SK-N-SH treated with all-trans-retinoic acid at 6 μM for 48 hours (cell line): ENCODE measurements around the gene NFIA.
A peak's percentile ranks its signal among the peaks of the same experiment; 100 is the strongest.

Experiments used
- ATAC-seq: fragments of 200-7000 bp; cut with Tn5 transposase; 3 replicates; pipeline ENCODE4 v1.9.1; 2020; ENCODE audit warnings: mild to moderate bottlenecking, moderate library complexity
- BACH2 ChIP-seq: fragments of 250-450 bp; sonication (Bioruptor Pico); IDR thresholded peaks from 2 replicates; pipeline ENCODE4 v1.9.0; 2021; ENCODE audit warnings: mild to moderate bottlenecking, borderline replicate concordance
- CSDC2 ChIP-seq: fragments of 250-450 bp; sonication (Bioruptor Pico); IDR thresholded peaks from 2 replicates; pipeline ENCODE4 v1.5.0; 2020; ENCODE audit warnings: mild to moderate bottlenecking, moderate library complexity
- ESRRG ChIP-seq: fragments of 250-450 bp; sonication (Bioruptor Pico); IDR thresholded peaks from 2 replicates; pipeline ENCODE4 v1.6.1; 2021; ENCODE audit warnings: mild to moderate bottlenecking
- GLIS3 ChIP-seq: fragments of 250-450 bp; sonication (Bioruptor Pico); IDR thresholded peaks from 2 replicates; pipeline ENCODE4 v1.5.0; 2020; ENCODE audit warnings: mild to moderate bottlenecking, moderate library complexity
- ISL1 ChIP-seq: fragments of 250-450 bp; sonication (Bioruptor Pico); IDR thresholded peaks from 2 replicates; pipeline ENCODE4 v2.1.2; 2022; ENCODE audit warnings: mild to moderate bottlenecking, moderate library complexity
- RARB ChIP-seq: fragments of 250-450 bp; sonication (Bioruptor Pico); IDR thresholded peaks from 2 replicates; pipeline ENCODE4 v1.8.0; 2021; ENCODE audit warnings: mild to moderate bottlenecking, moderate library complexity
- SNAI2 ChIP-seq: fragments of 250-450 bp; sonication (Bioruptor Pico); IDR thresholded peaks from 2 replicates; pipeline ENCODE4 v1.5.0; 2020; ENCODE audit warnings: mild to moderate bottlenecking, moderate library complexity
- TCF4 ChIP-seq: fragments of 250-450 bp; sonication (Bioruptor Pico); IDR thresholded peaks from 2 replicates; pipeline ENCODE4 v1.8.0; 2021; ENCODE audit warnings: mild to moderate bottlenecking, moderate library complexity, borderline replicate concordance
- TOX ChIP-seq: fragments of 250-450 bp; sonication (Bioruptor Pico); IDR thresholded peaks from 2 replicates; pipeline ENCODE4 v1.8.0; 2021; ENCODE audit warnings: mild to moderate bottlenecking, moderate library complexity, borderline replicate concordance
- ZFP3 ChIP-seq: fragments of 250-450 bp; sonication (Bioruptor Pico); IDR thresholded peaks from 2 replicates; pipeline ENCODE4 v1.5.0; 2020; ENCODE audit warnings: mild to moderate bottlenecking, moderate library complexity
- ZFP30 ChIP-seq: fragments of 450-650 bp; formaldehyde crosslinking; IDR thresholded peaks from 2 replicates; pipeline ENCODE4 v1.5.0; 2022; ENCODE audit warnings: mild to moderate bottlenecking, moderate library complexity
- ZNF565 ChIP-seq: fragments of 450-650 bp; formaldehyde crosslinking; conservative IDR thresholded peaks from 2 replicates; pipeline ENCODE4 v1.5.0; 2020; ENCODE audit warnings: low read depth, mild to moderate bottlenecking, moderate library complexity
- TF ChIP-seq, protein P1 (sequence below): fragments of 250-450 bp; sonication (Bioruptor Pico); IDR thresholded peaks from 2 replicates; pipeline ENCODE4 v1.5.1; 2020; ENCODE audit warnings: low read depth, mild to moderate bottlenecking, moderate library complexity
- TF ChIP-seq, protein P2 (sequence below): fragments of 250-450 bp; sonication (Bioruptor Pico); IDR thresholded peaks from 2 replicates; pipeline ENCODE4 v1.8.0; 2021; ENCODE audit warnings: low read depth, mild to moderate bottlenecking, moderate library complexity, borderline replicate concordance
- TF ChIP-seq, protein P3 (sequence below): fragments of 250-450 bp; sonication (Bioruptor Pico); IDR thresholded peaks from 2 replicates; pipeline ENCODE4 v1.5.1; 2021; ENCODE audit warnings: mild to moderate bottlenecking, moderate library complexity
- TF ChIP-seq, protein P4 (sequence below): fragments of 250-450 bp; sonication (Bioruptor Pico); IDR thresholded peaks from 2 replicates; pipeline ENCODE4 v1.5.0; 2020; ENCODE audit warnings: mild to moderate bottlenecking, moderate library complexity

Gene NFIA

DNA sequence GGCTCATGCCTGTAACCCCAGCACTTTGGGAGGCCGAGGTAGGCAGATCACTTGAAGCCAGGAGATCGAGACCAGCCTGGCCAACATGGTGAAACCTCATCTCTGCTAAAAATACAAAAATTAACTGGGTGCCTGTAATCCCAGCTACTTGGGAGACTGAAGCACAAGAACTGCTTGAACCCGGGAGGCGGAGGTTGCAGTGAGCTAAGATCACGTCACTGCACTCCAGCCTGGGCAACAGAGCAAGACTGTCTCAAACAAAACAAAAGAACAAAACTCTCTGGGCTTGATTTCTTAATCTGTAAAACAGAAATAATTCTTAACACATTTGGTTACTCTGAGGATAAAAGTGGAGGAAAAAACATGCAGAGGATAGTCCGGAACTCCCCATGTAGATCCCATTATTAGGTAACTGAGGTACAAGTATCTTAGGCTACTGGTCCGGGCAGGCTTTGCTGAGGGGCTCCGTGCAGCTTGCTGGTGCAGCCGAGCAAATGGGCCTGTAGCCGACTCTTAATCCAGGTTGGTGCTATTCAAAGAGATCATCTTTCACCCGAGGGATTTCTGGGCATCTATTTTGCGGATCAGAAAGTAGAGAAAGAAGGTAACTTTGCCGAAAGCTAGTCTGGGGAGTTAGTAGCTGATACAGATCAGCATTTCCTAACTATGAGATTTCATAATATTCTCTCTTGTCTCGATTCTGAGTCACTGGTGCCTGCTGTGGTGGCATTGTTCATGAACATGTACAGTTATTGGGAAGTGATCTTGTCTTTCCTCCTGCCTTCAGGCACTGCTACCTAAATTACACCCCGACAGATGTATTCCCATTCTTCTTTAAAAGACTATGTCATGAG is 56.8 kb downstream of the NFIA start:
- ATAC-seq = peak; percentile 83
- TF ChIP-seq TOX (CRISPR knock-in tag) (no peak), ISL1 (CRISPR knock-in tag) (peak; percentile 33; the same call in 1 of the 2 replicates)

DNA sequence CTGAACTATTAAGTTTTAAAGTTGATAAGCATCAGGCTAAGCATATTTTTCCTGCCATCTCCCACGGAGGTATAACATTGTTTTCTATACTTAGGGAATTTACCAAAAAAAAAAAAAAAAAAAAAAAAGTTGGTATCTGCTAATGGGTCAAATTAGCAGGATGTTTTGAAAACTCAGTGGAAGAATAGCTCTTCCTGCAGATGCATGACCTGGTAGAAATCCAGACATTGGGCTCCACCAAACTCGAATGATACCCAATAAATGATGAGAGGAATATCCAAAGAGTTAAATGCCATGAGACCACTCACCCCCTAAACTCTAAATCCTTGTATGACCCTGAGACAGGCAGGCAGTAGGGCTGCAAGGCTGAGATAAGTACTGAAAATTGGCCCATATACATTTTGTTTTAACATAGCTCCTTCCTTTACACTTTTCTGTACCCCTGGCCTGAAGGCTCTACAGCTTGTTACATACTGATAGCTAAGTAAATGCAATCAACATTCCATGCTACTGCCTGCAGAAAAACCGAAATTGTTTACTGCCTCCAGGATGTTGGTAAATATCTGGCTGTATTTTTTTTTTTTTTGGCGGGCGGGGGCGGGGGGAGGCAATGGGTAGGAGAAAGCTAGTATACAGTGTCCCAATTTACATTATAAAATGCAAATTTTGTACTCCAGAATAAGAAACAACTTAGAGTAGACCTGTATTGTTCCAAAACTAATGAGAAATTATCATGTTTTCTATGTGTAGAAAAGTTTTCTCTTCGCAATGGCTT is 57.6 kb downstream of the NFIA start:
- TF ChIP-seq TOX (CRISPR knock-in tag) (no peak), GLIS3 (CRISPR knock-in tag) (no peak), CSDC2 (CRISPR knock-in tag) (no peak), SNAI2 (no peak), ZFP3 (no peak), ESRRG (no peak), ZFP30 (CRISPR knock-in tag) (no peak), RARB (CRISPR knock-in tag) (no peak), TCF4 (no peak), BACH2 (CRISPR knock-in tag) (no peak)
- TF ChIP-seq, protein P1, sequence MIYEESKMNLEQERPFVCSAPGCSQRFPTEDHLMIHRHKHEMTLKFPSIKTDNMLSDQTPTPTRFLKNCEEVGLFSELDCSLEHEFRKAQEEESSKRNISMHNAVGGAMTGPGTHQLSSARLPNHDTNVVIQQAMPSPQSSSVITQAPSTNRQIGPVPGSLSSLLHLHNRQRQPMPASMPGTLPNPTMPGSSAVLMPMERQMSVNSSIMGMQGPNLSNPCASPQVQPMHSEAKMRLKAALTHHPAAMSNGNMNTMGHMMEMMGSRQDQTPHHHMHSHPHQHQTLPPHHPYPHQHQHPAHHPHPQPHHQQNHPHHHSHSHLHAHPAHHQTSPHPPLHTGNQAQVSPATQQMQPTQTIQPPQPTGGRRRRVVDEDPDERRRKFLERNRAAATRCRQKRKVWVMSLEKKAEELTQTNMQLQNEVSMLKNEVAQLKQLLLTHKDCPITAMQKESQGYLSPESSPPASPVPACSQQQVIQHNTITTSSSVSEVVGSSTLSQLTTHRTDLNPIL (CRISPR knock-in tag) = no peak
- TF ChIP-seq, protein P2, sequence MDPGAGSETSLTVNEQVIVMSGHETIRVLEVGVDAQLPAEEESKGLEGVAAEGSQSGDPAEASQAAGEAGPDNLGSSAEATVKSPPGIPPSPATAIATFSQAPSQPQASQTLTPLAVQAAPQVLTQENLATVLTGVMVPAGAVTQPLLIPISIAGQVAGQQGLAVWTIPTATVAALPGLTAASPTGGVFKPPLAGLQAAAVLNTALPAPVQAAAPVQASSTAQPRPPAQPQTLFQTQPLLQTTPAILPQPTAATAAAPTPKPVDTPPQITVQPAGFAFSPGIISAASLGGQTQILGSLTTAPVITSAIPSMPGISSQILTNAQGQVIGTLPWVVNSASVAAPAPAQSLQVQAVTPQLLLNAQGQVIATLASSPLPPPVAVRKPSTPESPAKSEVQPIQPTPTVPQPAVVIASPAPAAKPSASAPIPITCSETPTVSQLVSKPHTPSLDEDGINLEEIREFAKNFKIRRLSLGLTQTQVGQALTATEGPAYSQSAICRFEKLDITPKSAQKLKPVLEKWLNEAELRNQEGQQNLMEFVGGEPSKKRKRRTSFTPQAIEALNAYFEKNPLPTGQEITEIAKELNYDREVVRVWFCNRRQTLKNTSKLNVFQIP (CRISPR knock-in tag) = no peak
- TF ChIP-seq, protein P3, sequence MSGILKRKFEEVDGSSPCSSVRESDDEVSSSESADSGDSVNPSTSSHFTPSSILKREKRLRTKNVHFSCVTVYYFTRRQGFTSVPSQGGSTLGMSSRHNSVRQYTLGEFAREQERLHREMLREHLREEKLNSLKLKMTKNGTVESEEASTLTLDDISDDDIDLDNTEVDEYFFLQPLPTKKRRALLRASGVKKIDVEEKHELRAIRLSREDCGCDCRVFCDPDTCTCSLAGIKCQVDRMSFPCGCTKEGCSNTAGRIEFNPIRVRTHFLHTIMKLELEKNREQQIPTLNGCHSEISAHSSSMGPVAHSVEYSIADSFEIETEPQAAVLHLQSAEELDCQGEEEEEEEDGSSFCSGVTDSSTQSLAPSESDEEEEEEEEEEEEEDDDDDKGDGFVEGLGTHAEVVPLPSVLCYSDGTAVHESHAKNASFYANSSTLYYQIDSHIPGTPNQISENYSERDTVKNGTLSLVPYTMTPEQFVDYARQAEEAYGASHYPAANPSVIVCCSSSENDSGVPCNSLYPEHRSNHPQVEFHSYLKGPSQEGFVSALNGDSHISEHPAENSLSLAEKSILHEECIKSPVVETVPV (CRISPR knock-in tag) = no peak

DNA sequence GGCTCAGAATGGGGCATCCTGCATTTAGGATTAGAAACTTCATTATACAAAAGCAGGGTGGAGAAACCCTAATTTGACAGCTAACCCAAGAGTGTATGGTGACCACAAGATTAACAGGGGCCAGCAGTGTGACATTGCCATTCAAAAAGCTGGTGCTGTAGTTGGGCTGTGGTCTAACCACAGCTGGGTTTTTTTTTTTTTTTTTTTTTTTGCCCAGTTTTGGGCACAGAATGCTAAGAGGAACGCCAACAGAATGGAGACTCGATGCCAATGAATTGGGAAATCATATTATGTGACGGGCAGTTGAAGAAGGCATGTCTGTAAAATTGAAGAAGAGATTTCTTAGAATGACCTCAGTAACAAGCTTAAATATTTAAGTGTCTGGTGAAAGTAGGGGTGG is 58.4 kb downstream of the NFIA start:
- no peak for ATAC-seq
- TF ChIP-seq, protein P2 (CRISPR knock-in tag) = no peak
- TF ChIP-seq ESRRG = no peak
- TF ChIP-seq ZNF565 (CRISPR knock-in tag) = no peak
- TF ChIP-seq, all 23 proteins: peak for 0

More for the DNA sequence above, 57.6 kb downstream of the NFIA start:
- ATAC-seq = no peak

DNA sequence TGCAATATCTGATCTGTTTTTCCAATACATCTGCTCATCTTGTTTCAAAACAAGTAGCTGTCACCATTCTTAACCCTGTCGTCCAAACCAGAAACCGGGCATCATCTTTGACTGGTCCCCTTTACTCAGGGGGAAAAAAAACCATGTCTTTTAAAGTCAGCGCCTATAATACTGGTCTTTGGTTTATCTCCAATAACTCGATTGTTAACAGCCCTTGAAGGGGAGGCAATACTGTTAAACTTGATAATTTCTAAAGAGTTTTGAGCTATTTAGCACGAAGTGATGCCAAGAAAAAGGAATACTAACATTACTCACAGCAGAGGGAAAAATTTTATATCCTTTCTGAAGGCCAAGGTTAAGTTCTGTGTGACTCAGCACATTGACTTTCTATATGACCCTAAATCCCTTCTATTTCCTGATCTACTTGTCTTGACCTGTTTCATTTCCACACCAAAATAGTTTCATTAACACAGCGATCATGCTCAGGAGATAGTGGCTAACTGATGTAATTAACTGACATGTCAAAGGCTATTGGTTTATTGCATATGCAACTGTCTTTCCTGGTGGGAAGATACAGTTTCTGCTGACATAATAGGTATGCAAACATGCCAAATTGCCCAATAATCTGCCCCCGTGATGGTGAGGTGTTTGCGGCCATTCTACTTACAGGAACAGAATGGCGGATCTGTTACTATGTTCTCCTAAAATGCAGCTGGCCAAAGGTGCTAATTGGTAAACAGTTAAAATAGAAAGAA is 59.1 kb downstream of the NFIA start:
- TF ChIP-seq, protein P4, sequence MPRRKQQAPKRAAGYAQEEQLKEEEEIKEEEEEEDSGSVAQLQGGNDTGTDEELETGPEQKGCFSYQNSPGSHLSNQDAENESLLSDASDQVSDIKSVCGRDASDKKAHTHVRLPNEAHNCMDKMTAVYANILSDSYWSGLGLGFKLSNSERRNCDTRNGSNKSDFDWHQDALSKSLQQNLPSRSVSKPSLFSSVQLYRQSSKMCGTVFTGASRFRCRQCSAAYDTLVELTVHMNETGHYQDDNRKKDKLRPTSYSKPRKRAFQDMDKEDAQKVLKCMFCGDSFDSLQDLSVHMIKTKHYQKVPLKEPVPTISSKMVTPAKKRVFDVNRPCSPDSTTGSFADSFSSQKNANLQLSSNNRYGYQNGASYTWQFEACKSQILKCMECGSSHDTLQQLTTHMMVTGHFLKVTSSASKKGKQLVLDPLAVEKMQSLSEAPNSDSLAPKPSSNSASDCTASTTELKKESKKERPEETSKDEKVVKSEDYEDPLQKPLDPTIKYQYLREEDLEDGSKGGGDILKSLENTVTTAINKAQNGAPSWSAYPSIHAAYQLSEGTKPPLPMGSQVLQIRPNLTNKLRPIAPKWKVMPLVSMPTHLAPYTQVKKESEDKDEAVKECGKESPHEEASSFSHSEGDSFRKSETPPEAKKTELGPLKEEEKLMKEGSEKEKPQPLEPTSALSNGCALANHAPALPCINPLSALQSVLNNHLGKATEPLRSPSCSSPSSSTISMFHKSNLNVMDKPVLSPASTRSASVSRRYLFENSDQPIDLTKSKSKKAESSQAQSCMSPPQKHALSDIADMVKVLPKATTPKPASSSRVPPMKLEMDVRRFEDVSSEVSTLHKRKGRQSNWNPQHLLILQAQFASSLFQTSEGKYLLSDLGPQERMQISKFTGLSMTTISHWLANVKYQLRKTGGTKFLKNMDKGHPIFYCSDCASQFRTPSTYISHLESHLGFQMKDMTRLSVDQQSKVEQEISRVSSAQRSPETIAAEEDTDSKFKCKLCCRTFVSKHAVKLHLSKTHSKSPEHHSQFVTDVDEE (CRISPR knock-in tag) = no peak
- TF ChIP-seq ISL1 (CRISPR knock-in tag) = peak; percentile 32
- ATAC-seq = peak; percentile 54
